ACC112 (cell line): Measurements from ENCODE around the gene APOA1.

ENCODE experiments used
- H2AFZ ChIP-seq: fragments of 200-600 bp; sonication (generic); one replicate; pipeline ENCODE4 v1.6.0; 2017; ENCODE audit warnings: antibody characterized with exemption, low read length; ENCODE audit not compliant: unreplicated experiment
- H3K27ac ChIP-seq: fragments of 200-600 bp; sonication (generic); 2 replicates; pipeline ENCODE4 v1.5.1; 2014; ENCODE audit warnings: low read depth, mild to moderate bottlenecking, antibody characterized with exemption, low read length, moderate library complexity
- H3K27me3 ChIP-seq: fragments of 200-600 bp; sonication (generic); 2 replicates; pipeline ENCODE4 v1.6.1; 2014; ENCODE audit warnings: mild to moderate bottlenecking, antibody characterized with exemption, low read length, moderate library complexity, mixed read lengths; ENCODE audit not compliant: insufficient read depth
- H3K36me3 ChIP-seq: fragments of 200-600 bp; sonication (generic); 2 replicates; pipeline ENCODE4 v1.6.1; 2016; ENCODE audit warnings: mild to moderate bottlenecking, antibody characterized with exemption, low read length, moderate library complexity, mixed read lengths; ENCODE audit not compliant: insufficient read depth
- H3K4me1 ChIP-seq: fragments of 200-600 bp; sonication (generic); one replicate; pipeline ENCODE4 v1.6.1; 2016; ENCODE audit warnings: low read length, mixed read lengths; ENCODE audit not compliant: insufficient read depth, unreplicated experiment, control insufficient read depth
- H3K4me3 ChIP-seq: fragments of 200-600 bp; sonication (generic); 2 replicates; pipeline ENCODE4 v1.5.1; 2014; ENCODE audit warnings: mild to moderate bottlenecking, low read depth, low read length
- H3K79me2 ChIP-seq: fragments of 200-600 bp; sonication (generic); one replicate; pipeline ENCODE4 v1.6.0; 2016; ENCODE audit warnings: low read length; ENCODE audit not compliant: control insufficient read depth, unreplicated experiment, insufficient read depth

Gene APOA1

DNA sequence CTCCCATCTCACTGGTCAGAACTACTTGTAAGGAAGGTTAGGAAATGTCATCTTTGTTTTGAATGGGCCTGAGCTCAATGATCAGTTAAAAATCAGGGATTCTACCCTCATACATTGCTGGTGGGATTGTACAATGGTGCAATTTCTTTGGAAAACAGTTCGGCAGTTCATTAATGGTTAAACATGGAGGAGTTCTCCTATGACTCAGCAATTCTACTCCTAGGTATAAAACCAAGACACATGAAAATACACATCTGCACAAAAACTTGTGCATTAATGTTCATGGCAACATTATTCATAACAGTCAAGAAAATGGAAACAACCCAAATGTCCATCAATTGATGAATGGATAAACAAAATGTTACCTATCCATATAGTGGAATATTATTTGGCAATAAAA is 40.9 kb downstream of the APOA1 start:
- Histone ChIP-seq H2AFZ (no peak overlapping the region), H3K27ac (no peak overlapping the region), H3K4me1 (peaks cover 17% of the 10 kb centered on the region), H3K79me2 (no peaks in the 10 kb centered on the region), H3K36me3 (no peaks in the 10 kb centered on the region), H3K4me3 (no peak overlapping the region), H3K27me3 (no peaks in the 10 kb centered on the region)

DNA sequence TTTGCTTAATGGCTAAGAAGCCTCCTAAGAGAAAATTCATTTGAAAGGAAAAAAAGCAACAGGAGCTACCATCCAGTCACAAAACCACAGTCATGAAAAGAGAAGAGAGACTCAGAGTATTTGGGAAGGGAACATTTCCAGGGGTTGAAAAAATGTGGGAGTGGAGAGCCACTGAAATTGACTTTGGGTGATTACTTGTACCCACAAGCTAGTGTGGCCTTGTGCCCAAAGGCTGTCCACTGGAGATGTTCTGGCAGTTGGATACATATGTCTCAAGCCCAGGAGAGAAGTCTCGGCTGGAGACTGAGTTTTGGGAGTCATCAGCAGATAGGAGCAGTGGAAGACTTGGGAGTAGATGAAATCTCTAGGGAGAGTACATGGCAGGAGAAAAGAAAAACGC is 42.6 kb downstream of the APOA1 start:
- no peak overlapping the region for H2AFZ ChIP-seq
- no peaks in the 10 kb centered on the region for H3K36me3 ChIP-seq
- peaks cover 20% of the 10 kb centered on the region for H3K4me1 ChIP-seq
- H3K27me3 ChIP-seq = no peaks in the 10 kb centered on the region
- H3K27ac ChIP-seq = no peak overlapping the region
- no peak overlapping the region for H3K4me3 ChIP-seq
- no peaks in the 10 kb centered on the region for H3K79me2 ChIP-seq

DNA sequence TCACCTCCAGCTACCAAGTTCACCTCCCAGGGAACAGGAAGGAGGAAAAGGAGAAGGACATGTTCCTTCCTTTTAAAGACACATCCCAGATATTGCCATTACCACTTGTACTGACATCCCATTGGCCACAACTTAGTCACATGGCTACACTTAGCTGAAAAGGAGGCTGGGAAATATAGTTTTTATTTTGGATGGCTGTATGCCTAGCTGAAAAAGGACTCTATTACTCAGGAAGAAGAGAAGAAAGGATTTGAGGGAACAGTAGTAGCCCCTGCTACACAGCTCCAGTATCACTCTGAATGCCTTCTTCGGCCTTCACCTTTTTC is 43.7 kb downstream of the APOA1 start:
- H3K4me3 ChIP-seq = no peak overlapping the region
- H2AFZ ChIP-seq = no peak overlapping the region
- H3K4me1 ChIP-seq = peaks cover 20% of the 10 kb centered on the region
- no peaks in the 10 kb centered on the region for H3K79me2 ChIP-seq
- H3K36me3 ChIP-seq = no peaks in the 10 kb centered on the region
- H3K27ac ChIP-seq = peak overlapping the region; percentile 23; the same call in 1 of the 2 replicates
- H3K27me3 ChIP-seq = no peaks in the 10 kb centered on the region

DNA sequence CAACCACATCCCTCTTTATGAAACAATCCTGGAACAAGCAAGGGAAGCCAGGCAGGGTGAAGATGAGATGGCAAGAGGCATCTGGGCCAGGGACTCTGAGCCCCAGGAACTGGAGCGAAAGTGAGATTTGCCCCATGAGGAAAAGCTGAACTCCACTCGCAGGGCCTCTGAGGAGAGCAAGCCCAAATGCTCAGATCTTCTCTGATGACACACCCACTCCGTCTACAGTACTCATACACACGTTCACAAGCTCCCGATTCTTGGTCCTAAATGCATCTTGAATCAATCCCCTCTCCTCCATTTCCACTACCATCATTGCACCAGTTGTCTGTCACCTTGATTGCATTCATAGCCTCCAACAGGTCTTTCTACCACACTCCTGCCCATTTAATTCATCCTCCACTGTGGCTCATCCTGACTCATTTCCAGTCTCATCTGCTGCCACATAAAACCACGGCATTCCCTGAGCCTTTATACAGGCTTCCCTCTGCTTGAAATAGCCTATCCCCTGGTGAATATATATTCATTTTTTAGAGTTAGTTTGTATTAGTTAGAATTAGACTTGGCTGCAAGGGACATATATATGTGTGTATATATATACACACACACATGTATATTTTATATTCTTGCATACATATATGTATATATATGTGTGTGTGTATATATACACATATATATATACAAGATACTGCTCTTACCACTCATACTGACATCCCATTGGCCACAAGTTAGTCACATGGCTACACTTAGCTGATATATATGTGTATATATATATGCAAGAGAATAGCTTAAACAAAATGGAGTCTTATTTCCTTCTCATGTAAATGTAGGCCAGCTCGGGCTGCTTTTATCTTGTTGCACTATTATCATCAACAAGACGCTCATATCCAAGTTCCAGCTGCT is 44.3 kb downstream of the APOA1 start:
- no peak overlapping the region for H3K4me3 ChIP-seq
- no peaks in the 10 kb centered on the region for H3K36me3 ChIP-seq
- H2AFZ ChIP-seq = peak overlapping the region; percentile 9

DNA sequence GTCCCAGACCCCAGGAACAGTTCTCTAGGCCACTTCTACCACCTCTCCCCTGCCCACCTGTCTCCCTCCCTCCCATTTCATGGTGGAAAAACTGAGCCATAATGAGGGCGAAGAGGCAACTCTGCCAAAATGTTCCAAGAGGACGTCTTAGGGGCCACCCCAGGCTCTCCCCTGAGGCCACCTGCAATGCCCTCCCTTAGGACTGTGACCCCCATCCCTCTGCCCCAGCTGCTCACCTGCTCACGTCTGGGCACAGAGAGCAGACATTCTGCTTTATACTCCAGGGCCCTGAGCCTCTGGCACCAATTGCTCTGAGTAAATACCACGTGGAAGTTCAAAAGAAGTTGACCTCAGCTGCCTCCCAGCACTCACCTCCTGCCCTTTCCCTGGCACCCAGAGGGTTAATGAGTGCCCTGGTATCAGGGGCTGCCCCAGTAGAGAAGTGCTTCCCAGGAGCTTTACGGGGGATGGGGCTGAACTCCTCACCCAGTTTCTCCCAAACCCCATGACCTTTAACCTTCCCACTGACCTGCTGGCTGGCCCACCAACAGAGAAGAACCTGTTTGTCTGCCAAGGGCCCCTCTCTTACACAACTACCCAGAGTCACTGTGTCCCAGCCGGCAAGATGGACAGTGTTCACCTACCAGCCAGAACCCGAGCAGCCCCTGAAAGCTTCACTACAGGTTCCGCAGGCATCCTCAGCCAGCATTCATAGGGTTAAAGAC is 45.1 kb downstream of the APOA1 start:
- H3K27ac ChIP-seq = peak overlapping the region; percentile 23

More for the DNA sequence above, 44.3 kb downstream of the APOA1 start:
- H3K27me3 ChIP-seq = no peaks in the 10 kb centered on the region
- peak overlapping the region; percentile 23 for H3K27ac ChIP-seq
- H3K4me1 ChIP-seq = peaks cover 24% of the 10 kb centered on the region
- no peaks in the 10 kb centered on the region for H3K79me2 ChIP-seq

DNA sequence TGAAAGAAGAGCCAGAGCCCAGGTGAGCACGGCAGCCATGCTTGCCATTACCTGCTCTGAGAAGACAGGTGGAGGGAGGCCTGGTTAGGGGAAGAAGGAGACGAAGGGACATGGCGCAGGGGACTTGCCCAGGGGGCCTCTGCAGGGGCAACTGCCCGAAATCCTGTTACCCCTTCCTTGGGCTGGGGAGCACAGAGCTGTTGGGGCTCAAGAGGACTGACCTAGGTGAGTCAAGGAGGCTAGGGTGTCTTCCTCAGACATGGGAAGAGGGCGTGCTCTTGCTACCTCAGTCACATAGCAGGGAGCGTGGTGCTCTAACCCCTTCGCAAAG is 45.6 kb downstream of the APOA1 start, which contains the start of gene APOA5:
TSS of gene APOA5 (minus strand) at position 67 of the 331 bp plus-strand sequence. CDS start at position 48, 19 bp downstream.
- Histone ChIP-seq H3K4me3 (no peak within 1 kb of the TSS), H3K79me2 (peaks cover 10% of the 10 kb centered on the region), H3K27me3 (no peaks in the 10 kb centered on the region), H3K4me1 (peaks cover 27% of the 10 kb centered on the region), H2AFZ (no peak within 1 kb of the TSS), H3K36me3 (no peaks in the 10 kb centered on the region), H3K27ac (peak within 1 kb of the TSS; percentile 23)

More for the DNA sequence above, 45.1 kb downstream of the APOA1 start:
- H3K4me3 ChIP-seq = no peak overlapping the region
- no peaks in the 10 kb centered on the region for H3K27me3 ChIP-seq
- H3K36me3 ChIP-seq = no peaks in the 10 kb centered on the region
- H2AFZ ChIP-seq = no peak overlapping the region
- peaks cover 24% of the 10 kb centered on the region for H3K4me1 ChIP-seq
- peaks cover 5% of the 10 kb centered on the region for H3K79me2 ChIP-seq

DNA sequence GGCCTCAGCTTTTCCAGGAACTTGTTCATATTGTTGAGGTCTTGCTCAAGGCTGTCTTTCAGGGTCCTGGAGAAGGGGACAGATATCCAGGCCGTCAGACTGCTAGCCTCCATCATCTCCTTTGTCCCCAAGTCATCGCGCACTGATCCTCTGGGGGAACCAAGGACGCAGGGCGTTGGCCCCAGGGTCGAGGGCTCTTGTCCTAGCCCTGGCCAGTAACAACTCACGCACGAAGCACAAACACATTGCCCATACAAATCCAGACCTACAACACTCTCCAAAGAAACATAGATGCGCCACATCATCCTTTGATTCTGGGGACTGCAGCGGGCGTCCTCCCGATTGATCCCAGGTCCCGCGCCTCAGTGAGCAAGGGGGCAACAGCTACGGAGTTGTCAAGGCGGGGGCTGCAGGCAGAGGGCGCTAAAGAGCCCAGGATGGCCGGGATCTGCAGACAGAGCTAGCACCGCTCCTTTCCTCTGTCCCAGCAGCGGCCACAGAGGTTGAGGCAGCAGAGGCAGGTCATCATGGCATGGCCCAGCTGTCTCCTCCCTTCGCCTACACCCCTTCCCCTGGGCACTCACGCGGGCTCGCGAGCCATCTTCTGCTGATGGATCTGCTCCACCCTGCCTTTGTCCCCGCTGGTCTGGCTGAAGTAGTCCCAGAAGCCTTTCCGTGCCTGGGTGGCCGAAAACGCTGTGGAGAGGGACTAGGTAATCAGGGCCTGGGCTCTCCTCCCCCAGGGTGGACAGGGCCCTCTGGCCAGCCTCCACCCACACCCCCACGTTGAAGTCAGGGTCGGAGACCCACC is 46.2 kb downstream of the APOA1 start:
- no peaks in the 10 kb centered on the region for H3K27me3 ChIP-seq
- peaks cover 16% of the 10 kb centered on the region for H3K79me2 ChIP-seq
- peaks cover 32% of the 10 kb centered on the region for H3K4me1 ChIP-seq
- H3K36me3 ChIP-seq = peaks cover 4% of the 10 kb centered on the region; the same call in 1 of the 2 replicates
- H3K4me3 ChIP-seq = no peak overlapping the region
- no peak overlapping the region for H3K27ac ChIP-seq
- H2AFZ ChIP-seq = no peak overlapping the region

DNA sequence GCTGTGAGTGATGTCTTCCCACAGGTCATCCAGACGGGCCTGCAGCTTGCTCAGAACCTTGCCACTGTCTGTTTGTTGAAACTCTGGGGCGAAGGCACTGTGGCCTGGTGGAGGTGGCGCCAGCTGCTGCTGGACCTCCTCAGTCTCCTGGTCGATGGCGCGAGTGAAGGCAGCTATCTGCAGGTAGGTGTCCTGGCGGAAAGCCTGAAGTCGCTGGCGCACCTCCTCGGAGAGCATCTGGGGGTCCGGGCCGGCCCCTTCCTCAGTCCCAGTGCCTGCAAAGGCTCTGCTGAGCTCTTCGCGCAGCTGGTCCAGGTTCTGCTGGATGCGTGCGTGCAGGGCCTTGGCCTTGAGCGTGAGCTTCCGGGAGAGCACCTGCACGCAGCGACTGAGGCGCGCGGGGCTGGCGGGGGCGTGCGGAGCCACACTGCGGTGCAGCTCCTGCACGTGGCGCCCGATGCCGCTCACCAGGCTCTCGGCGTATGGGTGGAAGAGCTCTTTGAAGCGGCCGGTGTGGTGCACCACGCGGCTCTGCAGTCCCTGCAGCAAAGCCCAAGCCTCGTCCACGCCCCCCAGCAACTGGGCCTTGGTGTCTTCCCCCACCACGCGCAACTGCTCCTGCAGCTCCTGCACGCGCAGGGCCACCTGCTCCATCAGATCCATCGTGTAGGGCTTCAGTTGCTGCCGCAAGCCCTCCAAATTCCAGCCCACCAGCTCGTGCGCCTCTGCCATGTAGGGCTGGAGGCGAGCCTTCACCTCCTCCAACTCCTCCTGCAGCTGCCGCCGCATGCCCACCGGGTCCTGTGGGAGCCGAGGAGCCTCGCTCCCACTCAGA is 47.0 kb downstream of the APOA1 start:
- Histone ChIP-seq H3K79me2 (peaks cover 21% of the 10 kb centered on the region), H3K4me3 (no peak overlapping the region), H2AFZ (no peak overlapping the region), H3K4me1 (peaks cover 32% of the 10 kb centered on the region), H3K36me3 (peaks cover 13% of the 10 kb centered on the region), H3K27ac (no peak overlapping the region), H3K27me3 (no peaks in the 10 kb centered on the region)

DNA sequence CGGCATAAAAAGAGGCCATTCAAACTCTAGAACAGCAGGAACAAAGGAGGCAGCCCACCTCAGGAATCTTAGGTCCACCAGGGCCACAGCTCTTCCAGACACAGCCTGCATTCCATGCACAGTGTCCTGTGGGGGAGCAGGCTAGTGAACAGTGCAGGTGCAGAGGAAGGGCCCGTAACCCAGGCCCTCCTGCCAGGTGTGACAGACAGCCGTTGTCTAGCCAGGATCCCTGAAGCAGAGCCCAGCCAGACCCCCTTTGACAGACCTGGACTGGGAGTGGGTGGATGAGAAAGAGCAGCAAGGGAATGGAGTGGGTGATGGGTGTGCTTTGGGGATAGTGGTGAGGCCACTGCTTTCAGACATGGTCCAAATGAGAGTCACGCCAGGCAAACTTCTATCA is 48.4 kb downstream of the APOA1 start:
- peaks cover 21% of the 10 kb centered on the region for H3K79me2 ChIP-seq
- no peak overlapping the region for H3K27ac ChIP-seq

DNA sequence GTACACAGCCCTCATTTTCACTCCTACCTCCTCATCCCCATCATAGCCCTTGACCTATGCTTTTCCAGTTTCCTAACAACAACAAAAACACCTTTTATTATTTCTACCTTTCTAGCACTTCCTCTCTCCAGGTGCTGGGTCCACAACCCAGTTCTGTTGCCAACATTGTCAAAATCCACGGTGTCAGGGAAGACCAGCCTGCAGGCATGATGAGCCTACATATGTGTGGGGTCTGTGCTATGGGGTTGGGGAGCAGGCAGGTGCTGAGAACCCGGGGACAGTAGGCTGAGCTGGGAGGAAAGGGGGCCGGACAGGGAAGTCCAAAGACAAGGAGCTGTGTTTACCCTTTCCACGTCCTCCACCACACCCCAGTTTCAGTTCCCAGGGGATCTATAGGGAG is 48.9 kb downstream of the APOA1 start:
- Histone ChIP-seq H2AFZ (peak overlapping the region; percentile 100), H3K4me1 (peaks cover 32% of the 10 kb centered on the region), H3K79me2 (peaks cover 21% of the 10 kb centered on the region), H3K27ac (peak overlapping the region; percentile 74), H3K27me3 (no peaks in the 10 kb centered on the region), H3K4me3 (peak overlapping the region; percentile 98), H3K36me3 (peaks cover 24% of the 10 kb centered on the region)

More for the DNA sequence above, 48.4 kb downstream of the APOA1 start:
- Histone ChIP-seq H3K36me3 (peaks cover 24% of the 10 kb centered on the region), H3K4me1 (peaks cover 32% of the 10 kb centered on the region), H3K27me3 (no peaks in the 10 kb centered on the region), H3K4me3 (peak overlapping the region; percentile 98; the same call in 1 of the 2 replicates), H2AFZ (no peak overlapping the region)
